ENCODE data around the gene SLC4A3. TPM values are rescaled to one million over a fixed set of nuclear protein-coding genes. Genes with fewer than 3 reads are reported as not detected.

Gene SLC4A3
- total and polyA plus RNA-seq, 2 donors (not counting 3 experiments of a cell fraction or from before 2014, with no cell fraction given), result 0.29 to 0.35 TPM

- Histone ChIP-seq H3K9ac (replicated peaks; ENCODE audit: extremely low read depth, insufficient read depth, low read length) (no peak overlapping the region), H3K27me3 (ENCODE audit: control insufficient read depth in 2 of 2, insufficient read depth in 2 of 2, low read length in 2 of 2) (no peaks in the 10 kb centered on the region), H3K27ac (ENCODE audit: insufficient read depth, low read depth, low read length) (no peak overlapping the region), H2AFZ (ENCODE audit: low read depth, low read length) (no peak overlapping the region), H3K4me1 (ENCODE audit: control insufficient read depth, extremely low read depth, insufficient read depth, low read length) (no peaks in the 10 kb centered on the region), H3K4me2 (ENCODE audit: insufficient read depth, low read length) (no peak overlapping the region), H3K9me1 (replicated peaks; ENCODE audit: control insufficient read depth, extremely low read depth, insufficient read depth, low read length) (no peaks in the 10 kb centered on the region), H4K20me1 (replicated peaks; ENCODE audit: control insufficient read depth, extremely low read depth, insufficient read depth, low read length) (no peaks in the 10 kb centered on the region), H3K36me3 (ENCODE audit: control insufficient read depth in 2 of 2, extremely low read depth in 1 of 2, insufficient read depth in 2 of 2, low read length in 2 of 2) (peaks cover 0 to 15% of the 10 kb centered on the region in 2 experiments), H3K79me2 (ENCODE audit: control insufficient read depth, insufficient read depth, low read length) (no peaks in the 10 kb centered on the region), H3K4me3 (replicated peaks in 1 of 3; ENCODE audit: insufficient read depth in 1 of 3, low read depth in 1 of 3, low read length in 3 of 3) (no peak overlapping the region), H3K9me3 (replicated peaks; ENCODE audit: control insufficient read depth, insufficient read depth, low read length) (no peaks in the 10 kb centered on the region)
- DNase-seq (ENCODE audit: low read depth, low spot score) (no peak), FAIRE-seq (no peak)
- BruUV-seq (replicated peaks), result no TSS peak
- TF ChIP-seq CTCF (IDR thresholded peaks at IDR 0.05; ENCODE audit: extremely low read depth in 1 of 2, insufficient read depth in 1 of 2, low read depth in 1 of 2, low read length in 2 of 2) (no peak), GATA2 (IDR thresholded peaks at IDR 0.05; ENCODE audit: insufficient read depth, insufficient read length, low read depth, low read length) (no peak), POLR2AphosphoS5 (IDR thresholded peaks at IDR 0.05; ENCODE audit: insufficient read depth, low read depth, low read length) (no peak), EZH2 (IDR thresholded peaks at IDR 0.05; ENCODE audit: borderline replicate concordance, low read depth, low read length, severe bottlenecking) (no peak), MYC (IDR thresholded peaks at IDR 0.05; ENCODE audit: low read depth, low read length) (no peak), FOS (IDR thresholded peaks at IDR 0.05; ENCODE audit: borderline replicate concordance, insufficient read depth, low read length) (no peak), MAX (IDR thresholded peaks at IDR 0.05; ENCODE audit: insufficient read depth, insufficient read length) (no peak)
- CTCF ChIA-PET, result interaction anchor here (0.7 to 1.7 kb wide), 2 partner anchors 19 to 49 kb away, joined by 3 to 4 read pairs; no protein-coding TSS in a partner anchor
- intact Hi-C loops (cut with micrococcal nuclease), result no loop called here
- POLR2A ChIA-PET, result no interaction called here
- dilution Hi-C loops (cut with MboI; ENCODE audit: extremely low pct_ligation_motif_present, low sequenced_read_pairs), result no loop called here
Observed at GRCh38 chr2:219611306-219611705, 16.1 kb upstream of the SLC4A3 start.
